HL-60 (cell line): ENCODE data around the gene MTLN.
"Not testable (repeated sequence)": the region's sequence is repeated elsewhere in the genome, so short reads cannot be mapped to it uniquely, and the experiment has no call there.

Source experiments
- DNase-seq, 2 experiments: peaks; one replicate each; pipeline ENCODE4 v3.0.0-alpha.2; 2010 to 2020; ENCODE audit warnings: low read depth in 1 of 2, low spot score in 1 of 2
- H3K27ac ChIP-seq: fragments of 250-450 bp; sonication (Bioruptor Pico); replicated peaks from 2 replicates; pipeline ENCODE4 v1.5.1; 2020; ENCODE audit warnings: mild to moderate bottlenecking, moderate library complexity
- H3K27me3 ChIP-seq: fragments of 250-450 bp; sonication (Bioruptor Pico); 2 replicates; pipeline ENCODE4 v1.5.1; 2021; ENCODE audit warnings: mild to moderate bottlenecking, moderate library complexity; ENCODE audit not compliant: insufficient read depth, poor library complexity, severe bottlenecking
- H3K4me3 ChIP-seq: replicated peaks from 2 replicates; pipeline ENCODE4 v1.5.1; 2011; ENCODE audit warnings: mild to moderate bottlenecking, control low read depth, low read length; ENCODE audit not compliant: insufficient read depth
- GABPA ChIP-seq: IDR thresholded peaks from 2 replicates; pipeline ENCODE4 v1.6.1; 2012; ENCODE audit warnings: low read depth
- POLR2AphosphoS5 ChIP-seq: IDR thresholded peaks from 2 replicates; pipeline ENCODE4 v1.6.1; 2012; ENCODE audit warnings: low read depth
- REST ChIP-seq: IDR thresholded peaks from 2 replicates; pipeline ENCODE4 v1.6.1; 2012; ENCODE audit warnings: low read depth; ENCODE audit not compliant: insufficient replicate concordance
- SPI1 ChIP-seq: IDR thresholded peaks from 2 replicates; pipeline ENCODE4 v1.6.1; 2012; ENCODE audit warnings: low read depth, mild to moderate bottlenecking, borderline replicate concordance
- TF ChIP-seq, protein P1 (sequence below): IDR thresholded peaks from one replicate; pipeline ENCODE4 v1.5.1; 2011; ENCODE audit warnings: low read length, control low read depth, inconsistent platforms; ENCODE audit not compliant: insufficient read depth

The MTLN gene

GRCh38 chr2:110197452-110197851 lies 14.9 kb downstream of the MTLN start:
- Histone ChIP-seq H3K4me3 (no peak overlapping the region), H3K27me3 (no peaks in the 10 kb centered on the region)
- DNase-seq, result no peak

GRCh38 chr2:110190169-110190568 lies 22.2 kb downstream of the MTLN start:
- not testable (repeated sequence) for H3K4me3 ChIP-seq, H3K27me3 ChIP-seq, H3K27ac ChIP-seq, DNase-seq

More at GRCh38 chr2:110197452-110197851, 14.9 kb downstream of the MTLN start:
- H3K27ac ChIP-seq, result no peak overlapping the region
- TF ChIP-seq POLR2AphosphoS5, result no peak
- TF ChIP-seq, protein P1, sequence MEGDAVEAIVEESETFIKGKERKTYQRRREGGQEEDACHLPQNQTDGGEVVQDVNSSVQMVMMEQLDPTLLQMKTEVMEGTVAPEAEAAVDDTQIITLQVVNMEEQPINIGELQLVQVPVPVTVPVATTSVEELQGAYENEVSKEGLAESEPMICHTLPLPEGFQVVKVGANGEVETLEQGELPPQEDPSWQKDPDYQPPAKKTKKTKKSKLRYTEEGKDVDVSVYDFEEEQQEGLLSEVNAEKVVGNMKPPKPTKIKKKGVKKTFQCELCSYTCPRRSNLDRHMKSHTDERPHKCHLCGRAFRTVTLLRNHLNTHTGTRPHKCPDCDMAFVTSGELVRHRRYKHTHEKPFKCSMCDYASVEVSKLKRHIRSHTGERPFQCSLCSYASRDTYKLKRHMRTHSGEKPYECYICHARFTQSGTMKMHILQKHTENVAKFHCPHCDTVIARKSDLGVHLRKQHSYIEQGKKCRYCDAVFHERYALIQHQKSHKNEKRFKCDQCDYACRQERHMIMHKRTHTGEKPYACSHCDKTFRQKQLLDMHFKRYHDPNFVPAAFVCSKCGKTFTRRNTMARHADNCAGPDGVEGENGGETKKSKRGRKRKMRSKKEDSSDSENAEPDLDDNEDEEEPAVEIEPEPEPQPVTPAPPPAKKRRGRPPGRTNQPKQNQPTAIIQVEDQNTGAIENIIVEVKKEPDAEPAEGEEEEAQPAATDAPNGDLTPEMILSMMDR, result no peak
- TF ChIP-seq SPI1, result no peak
- TF ChIP-seq REST, result no peak
- no peak for TF ChIP-seq GABPA

DNA sequence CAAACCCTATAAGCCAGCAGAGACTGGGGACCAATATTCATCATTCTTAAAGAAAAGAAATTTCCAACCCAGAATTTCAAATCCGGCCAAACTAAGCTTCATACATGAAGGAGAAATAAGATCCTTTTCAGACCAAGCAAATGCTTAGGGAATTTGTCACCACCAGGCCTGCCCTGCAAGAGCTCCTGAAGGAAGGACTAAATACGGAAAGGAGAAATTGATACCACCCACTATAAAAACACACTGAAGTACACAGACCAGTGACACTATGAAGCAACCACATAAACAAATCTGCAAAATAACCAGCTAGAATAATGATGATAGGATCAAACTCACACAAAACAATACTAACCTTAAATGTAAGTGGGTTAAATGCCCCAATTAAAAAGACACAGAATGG lies 29.9 kb downstream of the MTLN start:
- no peak overlapping the region for H3K27ac ChIP-seq
- peaks cover 2% of the 10 kb centered on the region for H3K27me3 ChIP-seq
- H3K4me3 ChIP-seq, result no peak overlapping the region
- DNase-seq, result no peak
- no peak for TF ChIP-seq POLR2AphosphoS5

DNA sequence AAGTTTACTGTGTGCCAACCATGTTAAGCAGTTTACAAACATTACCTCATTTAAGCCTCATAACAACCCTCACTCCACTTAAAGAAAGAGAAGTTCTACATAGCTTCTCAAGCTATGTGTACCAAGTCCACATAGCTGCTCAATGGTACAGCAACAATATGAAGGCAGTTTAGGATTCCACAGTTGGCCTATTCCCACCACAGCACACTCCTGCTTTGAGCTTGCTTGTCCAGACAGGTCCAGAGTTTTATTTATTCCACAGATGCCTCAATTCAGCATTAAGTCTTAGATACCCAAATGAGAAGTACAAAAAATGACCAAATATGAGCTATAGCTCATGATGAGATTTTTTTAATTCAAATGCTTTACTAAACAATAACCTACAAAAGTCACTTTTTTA lies 32.3 kb downstream of the MTLN start:
- H3K27me3 ChIP-seq, result peaks cover 4% of the 10 kb centered on the region
- no peak overlapping the region for H3K27ac ChIP-seq
- no peak for DNase-seq
- H3K4me3 ChIP-seq, result no peak overlapping the region
- no peak for TF ChIP-seq GABPA
- TF ChIP-seq POLR2AphosphoS5, result no peak
- TF ChIP-seq, protein P1, result no peak
- TF ChIP-seq SPI1, result no peak
- TF ChIP-seq REST, result no peak

GRCh38 chr2:110173523-110173922 lies 38.8 kb downstream of the MTLN start:
- Histone ChIP-seq H3K27ac (no peak overlapping the region), H3K4me3 (no peak overlapping the region), H3K27me3 (peaks cover 4% of the 10 kb centered on the region)
- DNase-seq, result no peak
- no peak for TF ChIP-seq POLR2AphosphoS5
- TF ChIP-seq REST, result no peak
- no peak for TF ChIP-seq SPI1
